ENCODE results near the gene GALNS.

GALNS gene

GRCh38 chr16:88819126-88819525, 37.6 kb downstream of the GALNS start:
- Histone ChIP-seq H3K4me3 (ENCODE audit: low read depth, low read length, poor library complexity, severe bottlenecking) (no peak overlapping the region), H4K20me1 (ENCODE audit: insufficient read depth, low read length) (no peaks in the 10 kb centered on the region), H3K9me2 (ENCODE audit: low read depth, low read length) (no peaks in the 10 kb centered on the region), H3K4me1 (ENCODE audit: insufficient read depth, low read length, severe bottlenecking) (no peaks in the 10 kb centered on the region), H3F3A (ENCODE audit: insufficient read depth, low read length) (no peaks in the 10 kb centered on the region), H3K79me2 (ENCODE audit: insufficient read depth, low read length) (no peaks in the 10 kb centered on the region), H2AFZ (ENCODE audit: low read length) (no peak overlapping the region), H3K36me3 (ENCODE audit: insufficient read depth, low read length) (no peaks in the 10 kb centered on the region), H3K9me3 (ENCODE audit: low read length) (no peaks in the 10 kb centered on the region), H3K27me3 (ENCODE audit: insufficient read depth, low read length) (peaks cover 7% of the 10 kb centered on the region; the same call in 1 of the 2 replicates), H3K4me2 (ENCODE audit: low read length) (no peak overlapping the region), H3K27ac (ENCODE audit: low read depth, low read length, poor library complexity, severe bottlenecking) (no peak overlapping the region), H3K9ac (ENCODE audit: low read length) (no peak overlapping the region)
- no peak for TF ChIP-seq EZH2 (IDR thresholded peaks at IDR 0.05; ENCODE audit: borderline replicate concordance, low read length)

GRCh38 chr16:88818575-88818874, 38.2 kb downstream of the GALNS start:
- Histone ChIP-seq H3K36me3 (ENCODE audit: insufficient read depth, low read length) (no peaks in the 10 kb centered on the region), H3K4me2 (ENCODE audit: low read length) (no peak overlapping the region), H3F3A (ENCODE audit: insufficient read depth, low read length) (no peaks in the 10 kb centered on the region), H4K20me1 (ENCODE audit: insufficient read depth, low read length) (no peaks in the 10 kb centered on the region), H2AFZ (ENCODE audit: low read length) (no peak overlapping the region), H3K9ac (ENCODE audit: low read length) (no peak overlapping the region), H3K79me2 (ENCODE audit: insufficient read depth, low read length) (no peaks in the 10 kb centered on the region), H3K9me2 (ENCODE audit: low read depth, low read length) (no peaks in the 10 kb centered on the region), H3K9me3 (ENCODE audit: low read length) (no peaks in the 10 kb centered on the region), H3K27ac (ENCODE audit: low read depth, low read length, poor library complexity, severe bottlenecking) (no peak overlapping the region), H3K4me3 (ENCODE audit: low read depth, low read length, poor library complexity, severe bottlenecking) (no peak overlapping the region), H3K27me3 (ENCODE audit: insufficient read depth, low read length) (peaks cover 7% of the 10 kb centered on the region; the same call in 1 of the 2 replicates), H3K4me1 (ENCODE audit: insufficient read depth, low read length, severe bottlenecking) (no peaks in the 10 kb centered on the region)
- no peak for TF ChIP-seq EZH2 (IDR thresholded peaks at IDR 0.05; ENCODE audit: borderline replicate concordance, low read length)
- no peak for TF ChIP-seq CTCF (IDR thresholded peaks at IDR 0.05; ENCODE audit: low read length)

GRCh38 chr16:88817785-88818574, 38.8 kb downstream of the GALNS start:
- H3K4me2 ChIP-seq (ENCODE audit: low read length) = no peak overlapping the region
- TF ChIP-seq CTCF (IDR thresholded peaks at IDR 0.05; ENCODE audit: low read length) (no peak), EZH2 (IDR thresholded peaks at IDR 0.05; ENCODE audit: borderline replicate concordance, low read length) (no peak)
- H3K4me1 ChIP-seq (ENCODE audit: insufficient read depth, low read length, severe bottlenecking) = no peaks in the 10 kb centered on the region
- no peak overlapping the region for H2AFZ ChIP-seq (ENCODE audit: low read length)
- H3K36me3 ChIP-seq (ENCODE audit: insufficient read depth, low read length) = no peaks in the 10 kb centered on the region
- no peaks in the 10 kb centered on the region for H3F3A ChIP-seq (ENCODE audit: insufficient read depth, low read length)
- no peak overlapping the region for H3K27ac ChIP-seq (ENCODE audit: low read depth, low read length, poor library complexity, severe bottlenecking)
- no peaks in the 10 kb centered on the region for H3K9me2 ChIP-seq (ENCODE audit: low read depth, low read length)
- no peaks in the 10 kb centered on the region for H3K79me2 ChIP-seq (ENCODE audit: insufficient read depth, low read length)
- H4K20me1 ChIP-seq (ENCODE audit: insufficient read depth, low read length) = no peaks in the 10 kb centered on the region
- H3K9ac ChIP-seq (ENCODE audit: low read length) = no peak overlapping the region
- H3K4me3 ChIP-seq (ENCODE audit: low read depth, low read length, poor library complexity, severe bottlenecking) = no peak overlapping the region
- no peaks in the 10 kb centered on the region for H3K9me3 ChIP-seq (ENCODE audit: low read length)
- peaks cover 7% of the 10 kb centered on the region; the same call in 1 of the 2 replicates for H3K27me3 ChIP-seq (ENCODE audit: insufficient read depth, low read length)

Measured in OCI-LY1 (cell line).